Gastroesophageal sphincter (tissue), 4 donors: ENCODE results near the gene CELSR1. TPM values are rescaled to one million over a fixed set of nuclear protein-coding genes. Genes with fewer than 3 reads are reported as not detected.

Source experiments
- ATAC-seq: fragments of 150-250 bp; one replicate; pipeline ENCODE4 v1.9.1; 2016; ENCODE audit warnings: mild to moderate bottlenecking, moderate library complexity
- H3K27ac ChIP-seq, 4 donors: fragments of 200-600 bp; sonication (generic) in 3 of 4; 1 replicate in 3 of 4; 2 replicates in 1 of 4; pipeline ENCODE4 v1.5.1; 2016 to 2019
- H3K27me3 ChIP-seq: fragments of 200-600 bp; sonication (generic); one replicate; pipeline ENCODE4 v1.5.1; 2019
- H3K36me3 ChIP-seq, 2 donors: fragments of 200-600 bp; sonication (generic); one replicate each; pipeline ENCODE4 v1.5.1; 2019; ENCODE audit warnings: control low read depth in 1 of 2
- H3K4me1 ChIP-seq, 3 donors: fragments of 200-600 bp; sonication (generic); 1 replicate in 2 of 3; 2 replicates in 1 of 3; pipeline ENCODE4 v1.5.1; 2016 to 2019; ENCODE audit warnings: control low read depth in 2 of 3
- H3K4me3 ChIP-seq, 2 donors: fragments of 200-600 bp; sonication (generic); one replicate each; pipeline ENCODE4 v1.5.1; 2019; ENCODE audit warnings: mild to moderate bottlenecking in 1 of 2, moderate library complexity in 1 of 2
- H3K9me3 ChIP-seq, 3 donors: fragments of 200-600 bp; sonication (generic); one replicate each; pipeline ENCODE4 v1.5.1; 2017 to 2019; ENCODE audit warnings: control low read depth in 2 of 3
- CTCF ChIP-seq, 4 experiments: fragments of 200-600 bp in 2 of 4; fragments of 450-650 bp in 2 of 4; sonication (generic) in 1 of 4; IDR thresholded peaks; one replicate each; pipeline ENCODE4 v1.5.1; 2017 to 2019; ENCODE audit warnings: antibody characterized with exemption in 4 of 4, mild to moderate bottlenecking in 2 of 4, moderate library complexity in 2 of 4
- EP300 ChIP-seq: sonication (generic); formaldehyde crosslinking; IDR thresholded peaks from one replicate; pipeline ENCODE4 v1.6.1; 2017; ENCODE audit warnings: antibody characterized with exemption, mild to moderate bottlenecking
- POLR2A ChIP-seq, 2 donors: fragments of 450-650 bp; IDR thresholded peaks; one replicate each; pipeline ENCODE4 v1.6.1; 2017; ENCODE audit warnings: antibody characterized with exemption in 2 of 2, mild to moderate bottlenecking in 2 of 2, moderate library complexity in 1 of 2
- POLR2AphosphoS5 ChIP-seq: sonication (generic); formaldehyde crosslinking; IDR thresholded peaks from one replicate; pipeline ENCODE4 v1.6.1; 2017; ENCODE audit warnings: antibody characterized with exemption
- WGBS, 2 donors: methylation state at CpG; one replicate each; pipeline ENCODE4 v1.1.5; 2018; ENCODE audit warnings: low coverage in 1 of 2; 5-methylcytosine and 5-hydroxymethylcytosine counted together
- total RNA-seq, 4 donors: library from RNA; depleted of rRNA; stranded (reverse); fragments of >200 nt; gene quantifications; one replicate each; pipeline ENCODE4 v1.1.0, GENCODE V29; 2016

CELSR1 gene
- total RNA-seq, 4 donors from 2014 or later: 1.7 to 4.8 (median 4.3) TPM

- TF ChIP-seq POLR2AphosphoS5: no peak
- TF ChIP-seq POLR2A (IDR thresholded peaks at IDR 0.05): no peak
- no peak for TF ChIP-seq EP300
- no peak for TF ChIP-seq CTCF (IDR thresholded peaks at IDR 0.05)
- no peaks in the 10 kb centered on the region for H3K36me3 ChIP-seq
- ATAC-seq: no peak
- peaks cover 0 to 13% (median 0%) of the 10 kb centered on the region in 3 donors for H3K9me3 ChIP-seq
- H3K27me3 ChIP-seq: no peaks in the 10 kb centered on the region
- H3K27ac ChIP-seq: no peak overlapping the region
- whole genome bisulfite sequencing, 2 donors: 76 to 83% methylated on average over 1 to 2 of the region's 7 CpGs
- H3K4me1 ChIP-seq: peaks cover 0 to 12% (median 8%) of the 10 kb centered on the region in 3 donors
- no peak overlapping the region for H3K4me3 ChIP-seq
Observed at GRCh38 chr22:46568102-46568809, 30.8 kb upstream of the CELSR1 start.

- Histone ChIP-seq H3K4me3 (no peak overlapping the region), H3K36me3 (no peaks in the 10 kb centered on the region), H3K9me3 (peaks cover 0 to 13% (median 0%) of the 10 kb centered on the region in 3 donors), H3K27me3 (no peaks in the 10 kb centered on the region), H3K27ac (no peak overlapping the region), H3K4me1 (peaks cover 0 to 12% (median 8%) of the 10 kb centered on the region in 3 donors)
- TF ChIP-seq CTCF (IDR thresholded peaks at IDR 0.05) (no peak), POLR2AphosphoS5 (no peak), EP300 (no peak), POLR2A (IDR thresholded peaks at IDR 0.05) (no peak)
- no peak for ATAC-seq
- 78 to 100% methylated on average over 1 of the region's 1 CpG for WGBS, 2 donors
Observed at GRCh38 chr22:46567471-46567870, 30.1 kb upstream of the CELSR1 start.

- Histone ChIP-seq H3K4me3 (no peak overlapping the region), H3K4me1 (peaks cover 0 to 12% (median 8%) of the 10 kb centered on the region in 3 donors), H3K27me3 (no peaks in the 10 kb centered on the region), H3K9me3 (no peaks in the 10 kb centered on the region), H3K36me3 (no peaks in the 10 kb centered on the region), H3K27ac (peak overlapping the region in 1 of 4 donors; percentile 44)
- ATAC-seq: peak; percentile 37
- TF ChIP-seq POLR2A (IDR thresholded peaks at IDR 0.05): no peak
- TF ChIP-seq EP300: no peak
- TF ChIP-seq CTCF (IDR thresholded peaks at IDR 0.05): no peak
- no peak for TF ChIP-seq POLR2AphosphoS5
- WGBS, 2 donors: 89% methylated on average over 2 of the region's 9 CpGs; no CpG with 5 or more reads in 1 of the 2 donors
Observed at GRCh38 chr22:46564084-46564714, 26.8 kb upstream of the CELSR1 start.

- WGBS, 2 donors: 0 to 29% methylated on average over 1 to 5 of the region's 20 CpGs
- no peaks in the 10 kb centered on the region for H3K9me3 ChIP-seq
- no peak for TF ChIP-seq EP300
- TF ChIP-seq CTCF (IDR thresholded peaks at IDR 0.05): peak in 3 of 4 experiments; percentile 69 to 83 (median 80)
- H3K36me3 ChIP-seq: no peaks in the 10 kb centered on the region
- no peaks in the 10 kb centered on the region for H3K27me3 ChIP-seq
- peak overlapping the region in 1 of 4 donors; percentile 44 for H3K27ac ChIP-seq
- peak; percentile 82 for ATAC-seq
- peaks cover 0 to 12% (median 8%) of the 10 kb centered on the region in 3 donors for H3K4me1 ChIP-seq
- no peak overlapping the region for H3K4me3 ChIP-seq
Observed at GRCh38 chr22:46563381-46564083, 26.1 kb upstream of the CELSR1 start.
